Ectodermal cell (in vitro differentiated cells): Measurements from ENCODE around the gene RGS4.

ENCODE experiments used
- H3K27ac ChIP-seq: 2 replicates; pipeline ENCODE4 v1.7.0; 2013; ENCODE audit warnings: mild to moderate bottlenecking, low read depth, low read length; ENCODE audit not compliant: insufficient read depth, poor library complexity, severe bottlenecking
- H3K27me3 ChIP-seq: 2 replicates; pipeline ENCODE4 v1.7.0; 2013; ENCODE audit warnings: mild to moderate bottlenecking, low read length; ENCODE audit not compliant: insufficient read depth, control insufficient read depth, poor library complexity, severe bottlenecking
- H3K36me3 ChIP-seq: one replicate; pipeline ENCODE4 v1.7.0; 2013; ENCODE audit warnings: low read length; ENCODE audit not compliant: control insufficient read depth, insufficient read depth
- H3K4me1 ChIP-seq: one replicate; pipeline ENCODE4 v1.7.0; 2013; ENCODE audit warnings: low read length; ENCODE audit not compliant: control insufficient read depth, insufficient read depth
- H3K4me3 ChIP-seq: 2 replicates; pipeline ENCODE4 v1.7.0; 2013; ENCODE audit warnings: low read depth, low read length, control low read depth; ENCODE audit not compliant: insufficient read depth
- H3K9me3 ChIP-seq: 2 replicates; pipeline ENCODE4 v1.7.0; 2013; ENCODE audit warnings: mild to moderate bottlenecking, low read length, moderate library complexity; ENCODE audit not compliant: control insufficient read depth
- WGBS, 2 experiments: methylation state at CpG; one replicate each; pipeline ENCODE4 v1.1.7; 2013; ENCODE audit warnings: missing lambda C conversion rate in 2 of 2; 5-methylcytosine and 5-hydroxymethylcytosine counted together

The RGS4 gene

DNA sequence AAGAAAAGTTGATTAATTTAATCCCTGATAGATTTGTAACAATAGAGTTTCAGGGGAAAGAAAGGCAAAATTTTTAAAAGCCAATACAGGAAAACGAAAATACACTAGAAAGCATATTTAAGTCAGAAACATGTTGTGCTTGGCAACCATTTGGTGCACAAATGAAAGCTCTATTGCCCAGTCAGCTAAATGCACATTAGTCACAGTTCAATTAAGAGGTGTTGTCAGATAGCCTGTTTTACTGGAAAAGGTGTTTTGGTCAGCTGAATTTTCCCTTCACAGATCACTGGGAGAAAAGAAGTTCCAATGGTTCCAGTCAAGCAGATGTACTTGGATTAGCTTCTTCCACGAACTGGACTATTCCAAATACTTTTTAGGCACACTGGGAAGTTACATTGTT lies 25.4 kb downstream of the RGS4 start:
- no peak overlapping the region for H3K4me3 ChIP-seq
- no peak overlapping the region for H3K27ac ChIP-seq
- no peaks in the 10 kb centered on the region for H3K9me3 ChIP-seq
- no peaks in the 10 kb centered on the region for H3K27me3 ChIP-seq
- WGBS, 2 experiments: 90 to 93% methylated on average over 2 of the region's 2 CpGs
- no peaks in the 10 kb centered on the region for H3K4me1 ChIP-seq
- no peaks in the 10 kb centered on the region for H3K36me3 ChIP-seq

DNA sequence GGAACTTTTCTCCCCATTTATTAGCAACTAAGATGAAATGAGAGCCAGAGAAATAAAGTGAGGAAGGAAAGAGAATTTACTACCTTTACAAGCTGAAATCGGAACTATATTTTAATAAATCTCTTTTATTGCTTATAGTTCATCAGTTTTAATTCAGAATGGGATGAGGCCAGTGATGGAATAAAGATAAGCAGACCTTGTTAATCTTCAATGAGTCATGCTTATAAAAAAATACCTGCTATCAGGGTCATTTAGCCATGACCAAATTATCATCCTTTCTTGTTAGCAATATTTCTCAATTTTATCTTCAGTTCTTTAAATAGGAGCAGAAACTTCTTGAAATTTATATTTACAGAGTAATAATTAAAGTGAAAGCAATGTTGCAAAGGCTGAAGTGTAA lies 26.1 kb downstream of the RGS4 start:
- no peaks in the 10 kb centered on the region for H3K4me1 ChIP-seq
- H3K27me3 ChIP-seq: no peaks in the 10 kb centered on the region
- no peak overlapping the region for H3K27ac ChIP-seq
- H3K4me3 ChIP-seq: no peak overlapping the region
- WGBS, 2 experiments: no CpG with 5 or more reads among the region's 1 CpG
- no peaks in the 10 kb centered on the region for H3K36me3 ChIP-seq
- H3K9me3 ChIP-seq: no peaks in the 10 kb centered on the region

DNA sequence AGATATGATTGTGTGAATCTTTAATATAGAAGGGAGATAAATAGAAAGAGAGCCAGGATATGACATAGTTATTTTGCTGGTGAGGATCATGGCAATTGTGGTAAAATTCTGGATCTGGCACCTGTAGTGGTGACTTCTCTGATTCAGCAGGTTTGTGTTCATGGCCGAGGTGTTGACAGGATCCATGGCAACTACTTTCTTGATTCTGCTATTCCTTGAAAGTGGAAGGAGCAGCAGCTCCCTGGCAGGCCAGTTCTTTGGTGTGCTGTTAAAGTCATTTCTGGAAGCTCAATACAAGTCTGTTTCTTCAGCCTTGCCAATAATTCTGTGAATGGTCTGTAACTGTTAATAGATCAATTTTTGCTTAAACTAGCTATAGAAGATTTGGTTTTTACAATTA lies 33.4 kb downstream of the RGS4 start:
- 82 to 87% methylated on average over 1 of the region's 1 CpG for WGBS, 2 experiments
- Histone ChIP-seq H3K36me3 (no peaks in the 10 kb centered on the region), H3K4me1 (no peaks in the 10 kb centered on the region), H3K27ac (no peak overlapping the region), H3K4me3 (no peak overlapping the region), H3K9me3 (no peaks in the 10 kb centered on the region), H3K27me3 (no peaks in the 10 kb centered on the region)

DNA sequence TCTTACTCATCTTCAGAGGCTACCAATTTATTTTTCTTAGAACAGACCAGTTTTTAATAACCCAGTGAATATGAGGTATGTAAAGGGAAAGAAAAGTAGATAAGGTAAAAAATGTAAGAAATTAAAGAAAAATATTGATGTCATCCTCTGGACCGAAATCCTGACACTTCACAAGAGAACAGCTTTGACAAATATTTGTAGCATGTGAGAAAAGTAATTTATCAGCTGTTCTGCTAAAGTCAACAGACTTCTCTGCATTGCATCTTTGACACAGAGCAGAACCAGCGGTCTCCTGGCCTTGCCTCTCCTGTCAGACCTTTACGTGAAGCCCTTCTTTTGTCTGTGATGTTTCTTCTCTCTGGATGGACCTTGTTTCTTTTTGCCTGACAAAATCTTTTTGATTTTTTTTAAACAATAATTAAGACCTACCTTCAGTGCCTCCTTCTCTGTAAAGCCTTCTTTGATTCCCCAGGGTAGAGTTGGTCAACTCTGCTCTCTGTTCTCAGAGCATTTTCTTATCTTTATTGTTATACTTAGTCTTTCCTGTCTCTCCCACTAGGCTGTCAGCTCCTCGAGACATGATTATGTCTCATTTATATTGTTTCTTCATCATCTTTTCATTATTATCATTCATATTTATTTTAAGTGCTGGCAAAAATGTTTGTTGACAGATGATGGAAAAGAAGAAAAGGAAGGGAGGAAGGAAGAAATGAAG lies 35.4 kb downstream of the RGS4 start:
- WGBS, 2 experiments: 94 to 96% methylated on average over 3 of the region's 4 CpGs
- no peaks in the 10 kb centered on the region for H3K4me1 ChIP-seq
- H3K9me3 ChIP-seq: no peaks in the 10 kb centered on the region
- H3K27ac ChIP-seq: no peak overlapping the region
- H3K27me3 ChIP-seq: no peaks in the 10 kb centered on the region
- no peak overlapping the region for H3K4me3 ChIP-seq
- no peaks in the 10 kb centered on the region for H3K36me3 ChIP-seq

DNA sequence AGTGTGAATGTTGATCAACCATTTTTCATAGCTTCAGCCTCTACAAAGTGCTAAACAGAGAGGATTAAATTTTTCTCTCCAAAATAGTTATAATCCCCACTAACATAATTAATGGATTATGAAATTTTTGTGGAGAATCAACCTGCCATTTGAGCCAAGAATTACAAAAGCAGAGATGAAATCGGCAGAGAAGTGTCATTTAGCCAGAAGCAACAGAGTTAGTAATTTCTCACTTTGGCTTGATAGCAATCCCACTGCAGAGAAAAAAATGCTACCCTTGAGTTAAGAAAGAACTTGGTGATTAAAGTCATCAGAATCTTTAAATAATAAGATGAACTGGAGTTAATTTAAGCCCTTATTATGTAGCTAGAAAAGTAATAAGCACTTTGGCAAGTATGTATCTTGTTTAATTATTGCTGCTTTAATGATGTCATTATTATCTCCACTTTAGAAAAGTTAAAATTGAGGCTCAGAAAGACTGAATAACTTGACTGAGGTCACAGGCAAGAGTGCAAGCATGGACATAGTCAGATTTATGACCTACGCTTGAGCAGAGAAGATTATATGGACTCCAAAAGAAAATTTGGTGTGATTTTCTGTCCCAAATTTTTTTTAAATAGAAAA lies 37.3 kb downstream of the RGS4 start:
- Histone ChIP-seq H3K27me3 (no peaks in the 10 kb centered on the region), H3K27ac (no peak overlapping the region), H3K9me3 (no peaks in the 10 kb centered on the region), H3K4me1 (no peaks in the 10 kb centered on the region), H3K36me3 (no peaks in the 10 kb centered on the region), H3K4me3 (no peak overlapping the region)
- 89 to 91% methylated on average over 2 of the region's 2 CpGs for WGBS, 2 experiments

DNA sequence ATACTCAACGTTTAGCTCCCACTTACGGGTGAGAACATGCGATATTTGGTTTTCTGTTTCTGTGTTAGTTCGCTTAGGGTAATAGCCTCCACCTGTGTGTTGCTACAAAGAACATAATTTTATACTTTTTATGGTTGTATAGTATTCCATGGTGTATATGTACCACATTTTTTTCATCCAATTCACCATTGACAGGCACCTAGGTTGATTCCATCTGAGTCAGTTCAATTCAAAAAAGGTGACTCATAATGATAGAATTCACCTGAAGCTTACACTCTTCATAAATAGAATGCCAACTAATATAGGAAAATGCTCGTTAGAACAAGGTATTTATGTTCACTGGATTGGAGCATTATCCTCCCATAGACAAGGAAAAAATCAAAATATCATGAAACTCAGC lies 38.5 kb downstream of the RGS4 start:
- whole genome bisulfite sequencing, 2 experiments: 89 to 95% methylated on average over 4 to 5 of the region's 5 CpGs
- Histone ChIP-seq H3K9me3 (no peaks in the 10 kb centered on the region), H3K4me3 (no peak overlapping the region), H3K27me3 (no peaks in the 10 kb centered on the region), H3K27ac (no peak overlapping the region), H3K36me3 (no peaks in the 10 kb centered on the region), H3K4me1 (no peaks in the 10 kb centered on the region)

DNA sequence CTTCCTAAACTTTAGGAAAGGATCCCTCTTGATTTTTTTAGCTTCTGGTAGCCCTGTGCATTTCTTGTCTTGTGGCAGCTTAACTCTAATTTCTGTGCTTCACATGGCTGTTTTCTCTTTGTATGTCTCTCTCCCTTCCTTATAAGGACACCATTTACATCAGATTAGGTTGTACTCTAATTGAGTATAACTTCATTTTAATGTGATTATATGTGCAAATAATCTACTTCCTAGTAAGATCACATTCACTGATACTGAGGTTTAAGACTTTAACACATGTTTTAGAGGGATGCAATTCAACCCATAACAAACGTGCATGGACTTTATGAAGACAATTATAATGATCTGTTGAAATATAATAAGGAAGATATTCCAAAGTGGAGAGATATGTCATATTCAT lies 46.7 kb downstream of the RGS4 start:
- no peaks in the 10 kb centered on the region for H3K9me3 ChIP-seq
- H3K27ac ChIP-seq: no peak overlapping the region
- H3K36me3 ChIP-seq: no peaks in the 10 kb centered on the region
- 100% methylated on average over 1 of the region's 1 CpG; no CpG with 5 or more reads in 1 of the 2 experiments for WGBS, 2 experiments
- no peak overlapping the region for H3K4me3 ChIP-seq
- H3K4me1 ChIP-seq: no peaks in the 10 kb centered on the region
- H3K27me3 ChIP-seq: no peaks in the 10 kb centered on the region

DNA sequence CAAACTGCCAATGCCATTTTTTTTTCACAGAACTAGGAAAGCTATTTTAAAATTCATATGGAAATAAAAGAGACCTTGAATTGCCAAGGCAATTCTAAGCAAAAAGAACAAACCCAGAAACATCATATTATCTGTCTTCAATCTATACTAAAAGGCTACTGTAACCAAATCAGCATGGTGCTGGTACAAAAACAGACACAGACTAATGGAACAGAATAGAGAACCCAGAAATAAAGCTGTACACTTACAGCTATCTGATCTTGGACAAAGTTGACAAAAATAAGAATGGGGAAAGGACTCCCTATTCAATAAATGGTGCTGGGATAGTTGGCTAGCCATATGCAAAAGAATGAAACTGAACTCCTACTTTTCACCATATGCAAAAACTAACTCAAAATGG lies 50.5 kb downstream of the RGS4 start:
- Histone ChIP-seq H3K4me1 (no peaks in the 10 kb centered on the region), H3K27ac (no peak overlapping the region), H3K9me3 (no peaks in the 10 kb centered on the region), H3K27me3 (no peaks in the 10 kb centered on the region), H3K36me3 (no peaks in the 10 kb centered on the region), H3K4me3 (no peak overlapping the region)

DNA sequence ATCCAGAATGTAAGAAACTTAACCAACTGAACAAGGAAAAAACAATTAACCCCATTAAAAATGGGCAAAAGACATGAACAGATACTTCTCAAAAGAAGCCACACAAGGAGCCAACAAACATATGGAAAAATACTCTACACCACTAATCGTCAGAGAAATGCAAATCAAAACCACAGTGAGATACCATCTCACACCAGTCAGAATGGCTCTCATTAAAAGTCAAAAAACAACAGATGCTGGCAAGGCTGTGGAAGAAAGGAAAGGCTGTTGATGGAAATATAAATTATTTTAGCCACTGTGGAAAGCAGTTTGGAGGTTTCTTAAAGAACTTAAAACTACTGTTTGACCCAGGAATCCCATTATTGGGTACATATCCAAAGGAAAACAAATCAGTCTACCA lies 51.2 kb downstream of the RGS4 start:
- Histone ChIP-seq H3K27me3 (no peaks in the 10 kb centered on the region), H3K36me3 (no peaks in the 10 kb centered on the region), H3K4me3 (no peak overlapping the region), H3K9me3 (no peaks in the 10 kb centered on the region), H3K4me1 (no peaks in the 10 kb centered on the region), H3K27ac (no peak overlapping the region)
- WGBS, 2 experiments: 69 to 79% methylated on average over 1 of the region's 1 CpG

DNA sequence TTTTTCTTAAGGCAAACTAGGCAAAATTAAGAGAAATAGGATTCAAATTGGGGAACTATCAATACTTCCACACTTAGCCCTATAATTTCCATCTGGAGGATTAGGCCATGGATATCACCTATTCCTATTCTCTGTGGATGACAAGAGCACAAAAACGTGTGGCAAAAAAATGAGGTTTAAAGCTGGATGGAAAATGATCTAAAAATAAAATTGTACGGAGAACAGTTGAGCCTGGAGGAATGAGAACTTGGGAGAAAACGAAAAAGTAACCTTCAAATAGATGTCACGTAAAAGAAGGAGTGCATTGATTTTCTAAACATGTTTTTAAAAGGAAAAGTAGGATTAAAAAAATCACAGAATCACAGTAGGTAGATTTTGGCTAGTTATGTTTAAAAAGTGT lies 55.7 kb downstream of the RGS4 start:
- H3K36me3 ChIP-seq: no peaks in the 10 kb centered on the region
- WGBS, 2 experiments: 82 to 87% methylated on average over 4 of the region's 4 CpGs
- no peaks in the 10 kb centered on the region for H3K4me1 ChIP-seq

More for the DNA sequence above, 55.7 kb downstream of the RGS4 start:
- no peak overlapping the region for H3K27ac ChIP-seq
- no peak overlapping the region for H3K4me3 ChIP-seq
- no peaks in the 10 kb centered on the region for H3K9me3 ChIP-seq
- no peaks in the 10 kb centered on the region for H3K27me3 ChIP-seq
